Astrocyte (in vitro differentiated cells and primary cell): ENCODE results near the gene UTF1.

Experiments used
- CTCF ChIP-seq: IDR thresholded peaks from 2 replicates; pipeline ENCODE4 v1.5.1; 2011; ENCODE audit warnings: low read depth, mild to moderate bottlenecking, inconsistent platforms, low read length, moderate library complexity; ENCODE audit not compliant: insufficient read depth
- EZH2 ChIP-seq: IDR thresholded peaks from 2 replicates; pipeline ENCODE4 v1.6.1; 2012; ENCODE audit warnings: mild to moderate bottlenecking, low read length, inconsistent platforms; ENCODE audit not compliant: insufficient read depth

GRCh38 chr10:133185916-133186315 lies 44.1 kb upstream of the UTF1 start:
- no peak for TF ChIP-seq CTCF
- TF ChIP-seq EZH2: no peak
